HG02571 (cell line): ENCODE measurements around the gene RBM12.
A peak's percentile ranks its signal among the peaks of the same experiment; 100 is the strongest.

Source experiments
- ATAC-seq: cut with Tn5 transposase; IDR thresholded peaks from one replicate; pipeline ENCODE4 v1.9.1; 2021; ENCODE audit warnings: mild to moderate bottlenecking, moderate library complexity; ENCODE audit not compliant: unreplicated experiment

RBM12 gene

GRCh38 chr20:35621560-35621946, 43.1 kb downstream of the RBM12 start:
- ATAC-seq, result no peak

GRCh38 chr20:35620818-35621559, 43.7 kb downstream of the RBM12 start:
- no peak for ATAC-seq

- ATAC-seq, result peak; percentile 32
Observed at GRCh38 chr20:35619196-35620095, 45.3 kb downstream of the RBM12 start.

GRCh38 chr20:35618263-35619131, 46.2 kb downstream of the RBM12 start:
- no peak for ATAC-seq

GRCh38 chr20:35617397-35618262, 47.1 kb downstream of the RBM12 start:
- no peak for ATAC-seq

- no peak for ATAC-seq
Observed at GRCh38 chr20:35616465-35617396, 48.0 kb downstream of the RBM12 start.

GRCh38 chr20:35615667-35616464, 48.8 kb downstream of the RBM12 start, which contains the start of gene SPAG4:
TSS of gene SPAG4 (plus strand) at chr20:35615829. CDS start at chr20:35616004, 175 bp downstream.
- peak; percentile 71 for ATAC-seq

GRCh38 chr20:35611482-35611881, 53.2 kb downstream of the RBM12 start:
- ATAC-seq, result no peak

- no peak for ATAC-seq
Observed at GRCh38 chr20:35610833-35611427, 53.8 kb downstream of the RBM12 start.

GRCh38 chr20:35607003-35607735, 57.5 kb downstream of the RBM12 start:
- ATAC-seq, result no peak

- no peak for ATAC-seq
Observed at GRCh38 chr20:35606127-35606526, 58.6 kb downstream of the RBM12 start.

- ATAC-seq, result no peak
Observed at GRCh38 chr20:35604449-35604747, 60.3 kb downstream of the RBM12 start.

GRCh38 chr20:35603695-35604448, 60.8 kb downstream of the RBM12 start:
- ATAC-seq, result no peak

- ATAC-seq, result no peak
Observed at GRCh38 chr20:35602851-35603495, 61.7 kb downstream of the RBM12 start.

- no peak for ATAC-seq
Observed at GRCh38 chr20:35601990-35602389, 62.7 kb downstream of the RBM12 start.
